ENCODE data around the gene PRKCZ.

PRKCZ gene

DNA sequence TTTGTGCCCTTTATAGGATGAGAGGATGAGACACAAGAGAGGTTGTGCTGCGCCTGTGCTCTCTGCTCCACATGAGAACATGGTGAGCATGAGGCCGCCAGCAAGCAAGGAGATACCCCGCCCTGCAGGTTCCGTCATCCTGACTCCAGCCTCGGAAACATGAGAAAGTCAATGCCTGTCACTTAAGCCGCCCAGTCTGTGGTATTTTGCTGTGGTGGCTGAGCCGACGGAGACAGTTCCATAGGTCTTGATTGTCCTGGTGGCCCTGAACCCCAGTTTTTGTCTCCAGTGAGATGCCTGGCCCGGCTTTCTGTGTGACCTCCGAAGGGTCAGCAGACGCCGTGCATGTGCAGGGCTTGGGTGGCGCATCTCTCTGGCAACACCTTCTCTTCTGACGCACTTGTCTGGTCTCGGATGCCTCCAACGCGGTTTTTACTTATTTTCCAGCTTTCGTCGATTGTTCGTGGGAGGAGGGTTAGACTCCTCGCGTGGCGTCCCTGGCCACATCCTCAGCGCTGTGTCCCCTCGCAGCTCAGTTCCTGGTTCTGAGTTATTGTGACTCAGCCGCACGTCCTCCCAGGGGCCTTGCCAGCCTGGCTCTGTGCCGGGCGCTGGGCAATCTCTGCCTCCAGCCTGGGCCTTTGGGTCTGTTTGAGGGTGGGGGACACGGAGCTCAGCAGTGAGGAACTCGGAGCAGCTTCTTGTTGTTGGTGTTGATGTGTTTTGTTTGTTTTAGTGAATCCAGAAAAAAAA, 74.4 kb downstream of the PRKCZ start:
- no peak for DNase-seq

DNA sequence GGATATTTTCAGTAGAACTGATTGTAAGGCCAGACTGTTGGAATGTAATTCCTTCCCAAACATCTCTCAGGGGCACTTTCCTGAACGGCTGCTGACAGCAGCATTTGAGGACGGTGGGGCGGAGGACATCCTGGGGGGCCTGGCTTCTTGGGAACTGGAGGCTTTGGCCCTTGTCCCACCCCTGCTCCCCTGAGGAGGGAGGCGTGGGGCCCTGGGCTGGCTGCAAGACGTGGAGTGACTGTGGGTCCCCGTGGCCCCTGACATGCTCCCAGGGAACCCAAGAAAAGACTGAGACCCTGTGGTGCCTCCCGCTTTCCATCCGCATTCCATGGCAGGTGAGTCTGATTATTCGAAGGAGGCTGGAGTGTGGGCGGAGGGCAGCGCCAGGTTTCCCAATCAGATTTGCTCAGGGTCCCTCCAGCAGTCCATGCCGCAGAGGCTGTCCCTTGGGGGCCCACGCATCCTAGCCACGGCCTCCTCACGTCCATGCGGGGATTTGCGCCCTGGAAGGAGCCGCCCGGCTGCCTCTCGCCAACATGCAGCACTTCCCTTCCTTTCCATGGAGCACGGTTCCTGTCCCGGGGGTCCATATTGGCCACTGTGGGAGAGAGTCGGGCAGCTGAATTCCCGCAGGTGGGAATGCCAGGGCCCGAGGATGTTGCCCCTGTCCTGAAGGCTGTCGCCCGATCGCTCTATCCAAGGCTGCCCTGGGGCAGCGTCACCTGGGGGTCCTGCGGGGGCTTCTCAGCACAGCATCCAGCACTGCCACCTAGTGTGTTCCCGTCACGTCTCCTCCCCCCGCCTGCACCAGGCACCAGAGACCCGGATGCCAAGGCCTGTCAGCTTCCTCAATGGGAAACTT, 75.4 kb downstream of the PRKCZ start:
- no peak for DNase-seq

DNA sequence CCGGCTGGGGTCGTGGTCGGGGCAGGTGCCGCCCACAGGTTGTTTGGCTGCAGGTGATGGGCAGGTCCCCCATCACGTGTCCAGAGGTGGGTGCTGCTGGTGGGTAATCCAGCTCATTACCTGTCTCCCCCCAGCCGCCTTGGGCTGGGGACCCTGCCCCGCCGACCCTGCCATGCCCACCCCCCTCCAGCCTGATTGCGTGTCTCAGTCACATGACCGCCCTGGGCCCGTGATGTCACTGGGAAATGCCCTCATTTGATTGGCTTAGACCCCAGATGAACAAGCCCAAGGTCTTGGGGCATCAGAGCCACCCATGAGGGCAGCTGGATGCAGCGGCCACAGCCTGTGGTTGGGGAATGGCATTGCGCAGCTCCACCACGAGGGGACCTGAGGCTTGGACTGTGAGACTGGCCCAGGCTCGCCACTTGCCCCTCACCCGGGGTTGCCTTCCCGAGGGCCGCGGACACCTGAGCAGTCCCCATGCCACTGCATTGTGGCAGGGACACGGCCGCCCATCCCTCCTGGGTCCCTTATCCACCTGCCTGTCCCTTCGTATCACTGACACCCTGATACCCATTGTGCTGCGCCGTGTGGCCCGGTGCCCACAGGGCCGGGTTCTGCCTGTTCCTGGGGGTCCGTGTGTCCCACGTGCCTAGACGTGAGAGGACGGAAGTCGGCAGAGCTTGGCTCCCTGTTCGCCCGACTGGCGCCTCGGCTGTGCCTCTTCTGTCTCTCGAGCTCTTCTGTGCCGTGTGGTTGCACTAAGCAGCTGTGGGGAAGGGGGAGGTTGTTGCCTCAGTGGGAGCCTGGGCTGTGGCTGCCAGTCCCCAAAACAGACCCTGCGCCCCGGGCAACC, 76.3 kb downstream of the PRKCZ start:
- no peak for DNase-seq

DNA sequence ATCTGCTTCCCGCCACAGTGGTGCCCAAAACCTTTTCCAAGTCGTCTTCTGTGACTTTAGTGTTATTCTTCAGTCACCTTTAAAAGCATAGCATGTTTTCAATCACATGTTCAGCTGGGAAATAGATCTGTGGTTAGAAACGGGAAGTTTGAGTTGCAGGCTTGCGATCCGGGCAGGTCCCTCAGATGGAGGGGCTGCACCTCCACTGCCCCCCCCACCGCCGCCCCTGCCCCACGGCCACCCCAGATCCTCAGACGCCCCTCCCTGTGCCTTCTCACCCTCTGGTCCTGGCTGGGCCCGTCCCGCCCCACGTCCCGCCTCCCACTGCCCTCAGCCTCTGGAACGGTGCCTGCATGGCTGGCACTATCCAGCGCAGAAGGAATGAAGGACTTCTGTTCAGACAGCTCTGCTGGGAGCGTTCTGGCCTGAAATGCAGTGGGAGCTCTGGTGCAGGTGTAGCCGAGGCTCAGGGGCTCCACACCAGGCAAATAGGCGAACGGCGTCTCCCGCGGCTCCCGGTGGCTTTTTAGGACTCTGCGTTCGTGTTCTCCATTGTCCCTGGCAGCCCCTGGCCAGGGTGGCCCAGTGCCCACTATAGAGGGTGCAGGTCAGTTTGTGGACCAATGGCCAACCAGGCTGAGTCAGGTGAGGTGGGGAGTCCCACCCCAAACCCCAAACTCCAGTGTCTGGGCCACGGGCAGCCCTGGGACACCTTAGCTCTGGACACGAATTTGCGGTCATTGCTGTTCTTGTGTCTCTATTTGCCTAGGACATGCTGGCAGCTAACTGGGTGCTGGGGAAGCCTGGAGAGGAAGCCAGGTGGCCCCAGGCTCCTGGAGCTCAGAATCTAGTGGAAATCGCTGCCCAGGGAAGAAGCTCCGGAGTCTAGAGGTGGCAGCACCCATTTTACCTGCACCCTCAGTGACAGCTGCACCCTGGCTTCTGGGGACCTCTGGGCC, 77.3 kb downstream of the PRKCZ start:
- peak; percentile 38 to 48 (median 42) for DNase-seq

DNA sequence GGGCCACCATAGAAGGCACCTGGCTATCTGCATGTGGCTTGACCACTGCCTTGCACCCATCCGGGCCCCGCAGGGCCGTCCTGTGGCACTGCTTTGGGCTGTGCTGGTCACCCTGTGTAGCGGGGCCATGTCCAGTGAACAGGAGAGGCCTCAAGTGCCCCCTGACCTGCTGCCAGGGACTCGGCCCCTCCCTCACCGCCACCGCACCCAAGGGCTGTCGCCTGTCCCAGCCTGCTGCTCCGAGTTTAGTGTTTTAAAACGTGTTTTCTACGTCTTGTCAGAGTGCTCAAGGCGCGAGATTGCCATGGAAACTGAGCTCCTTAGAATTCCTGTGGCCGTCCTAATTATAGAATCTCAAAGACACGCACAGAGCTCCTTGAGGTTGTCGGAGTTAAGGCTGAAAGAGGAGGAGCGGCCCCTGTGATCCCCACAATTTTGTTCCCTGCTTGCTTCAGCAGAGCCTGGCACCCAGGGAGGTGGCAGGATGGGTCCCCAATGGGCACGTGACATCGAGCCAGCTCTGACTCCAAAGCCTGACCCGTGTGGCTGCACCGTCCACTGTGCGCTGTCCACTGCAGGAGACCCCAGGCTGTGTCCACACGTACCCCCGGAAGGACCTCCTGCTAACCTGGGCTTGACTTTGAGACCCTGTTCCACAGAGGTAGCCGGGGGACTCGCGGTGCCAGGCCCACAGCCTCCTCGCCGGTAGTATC, 78.1 kb downstream of the PRKCZ start:
- no peak for DNase-seq

DNA sequence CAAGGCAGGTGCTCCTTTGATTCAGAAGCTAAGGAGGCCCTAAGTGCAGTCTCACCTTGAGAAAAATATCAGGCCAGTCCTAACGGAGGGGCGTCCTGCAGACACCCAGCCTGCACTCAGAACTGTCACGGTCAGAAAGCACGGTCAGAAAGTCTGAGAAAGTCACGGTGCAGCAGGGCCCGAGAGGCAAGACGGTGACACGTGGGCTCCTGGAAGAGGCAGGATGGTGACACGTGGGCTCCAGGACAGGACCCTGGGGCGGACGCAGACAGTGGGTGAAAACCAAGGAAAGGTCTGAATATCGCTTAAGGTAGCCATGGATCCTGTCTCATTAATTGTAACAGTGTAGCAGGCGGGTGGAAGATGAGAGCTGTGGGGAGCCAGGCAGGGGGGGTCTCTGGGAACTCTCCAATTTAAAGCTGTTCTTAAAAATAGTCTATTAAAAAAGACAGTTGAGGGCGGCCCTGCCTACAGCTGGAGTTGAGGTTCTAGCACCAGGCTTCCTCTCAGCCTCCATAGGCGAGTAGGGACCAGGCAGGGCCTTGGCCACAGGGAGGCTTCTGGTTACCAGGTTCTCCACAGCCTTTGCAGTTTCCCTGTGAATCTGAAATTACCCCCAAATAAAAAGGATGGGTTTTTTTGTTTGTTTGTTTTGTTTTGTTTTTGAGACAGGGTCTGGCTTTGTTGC, 79.2 kb downstream of the PRKCZ start:
- DNase-seq: no peak

DNA sequence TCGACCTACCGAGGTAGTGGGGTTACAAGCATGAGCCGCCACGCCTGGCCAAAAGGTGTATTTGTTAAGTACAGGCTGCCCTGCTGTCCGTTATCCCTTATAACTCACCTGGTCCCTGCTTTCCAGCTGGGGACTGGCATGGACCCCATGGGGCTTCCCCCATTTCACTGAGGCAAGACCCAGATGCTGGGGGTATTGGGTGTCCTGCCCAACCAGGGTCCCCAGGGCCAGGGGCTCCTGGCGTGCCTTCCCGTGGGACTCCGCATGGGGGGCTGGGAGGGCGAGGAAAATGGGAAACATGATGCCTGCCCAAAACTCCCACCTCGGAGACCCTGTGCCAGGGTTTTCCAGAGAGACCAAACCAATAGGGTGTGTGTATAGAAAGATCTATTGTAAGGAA, 79.9 kb downstream of the PRKCZ start:
- no peak for DNase-seq

DNA sequence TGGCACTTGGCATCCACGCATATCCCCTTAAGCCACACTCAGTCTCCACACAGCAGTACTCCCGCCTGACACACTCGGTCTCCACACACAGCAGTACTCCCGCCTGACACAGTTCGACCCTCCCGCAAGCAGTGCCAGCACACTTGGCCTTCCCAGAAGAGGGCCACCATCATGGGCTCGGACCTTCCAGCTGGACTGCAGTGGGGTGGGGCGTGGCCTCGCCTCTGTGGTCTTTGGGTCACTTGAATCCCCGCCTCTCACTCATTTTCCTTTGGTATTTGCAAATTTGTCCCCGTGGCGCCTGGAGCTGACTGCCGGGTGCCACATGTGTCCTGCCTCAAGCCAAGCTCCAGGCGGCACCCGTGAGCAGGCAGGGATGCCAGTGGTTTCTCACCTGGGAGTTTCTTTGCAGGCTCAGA, 80.7 kb downstream of the PRKCZ start:
- no peak for DNase-seq

DNA sequence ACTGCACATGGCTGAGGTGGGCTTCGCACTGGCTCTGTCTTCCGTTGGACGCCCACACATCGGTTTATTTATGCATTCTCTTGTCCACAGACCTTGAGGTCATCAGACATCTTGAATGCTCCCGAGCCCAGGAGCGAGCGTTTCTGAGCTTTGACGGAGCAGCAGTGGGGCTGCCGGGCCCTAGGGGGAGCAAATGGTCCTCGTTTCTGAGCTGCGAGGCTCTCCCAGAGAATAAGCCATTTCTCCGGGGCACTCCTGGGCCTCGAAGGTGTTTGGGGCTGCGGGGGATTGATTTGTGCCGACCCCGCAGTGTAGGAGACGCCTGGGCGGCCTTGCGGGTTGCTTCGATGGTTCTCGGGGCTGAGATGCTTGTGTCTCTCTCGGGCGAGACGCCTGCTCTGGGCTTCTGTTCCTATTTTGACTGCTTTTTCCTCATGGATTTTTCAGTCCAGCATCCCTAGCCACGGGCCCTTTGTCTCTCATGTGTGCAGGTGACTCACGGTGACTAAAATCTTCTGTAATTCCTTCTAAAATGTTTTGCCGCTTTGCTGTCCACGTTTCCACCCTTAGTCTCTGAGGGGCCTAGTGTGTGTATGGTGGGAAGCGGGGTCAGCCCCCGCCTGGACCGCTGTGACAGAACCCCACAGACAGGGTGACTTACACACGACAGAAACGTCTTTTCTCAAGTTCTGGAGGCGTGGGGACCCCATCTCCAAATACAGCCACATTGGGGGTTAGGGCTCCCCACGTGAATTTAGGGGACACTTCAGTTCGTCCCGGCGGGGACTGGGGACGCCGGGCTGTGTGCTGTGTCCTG, 82.2 kb downstream of the PRKCZ start:
- peak; percentile 46 to 64 (median 53) for DNase-seq

DNA sequence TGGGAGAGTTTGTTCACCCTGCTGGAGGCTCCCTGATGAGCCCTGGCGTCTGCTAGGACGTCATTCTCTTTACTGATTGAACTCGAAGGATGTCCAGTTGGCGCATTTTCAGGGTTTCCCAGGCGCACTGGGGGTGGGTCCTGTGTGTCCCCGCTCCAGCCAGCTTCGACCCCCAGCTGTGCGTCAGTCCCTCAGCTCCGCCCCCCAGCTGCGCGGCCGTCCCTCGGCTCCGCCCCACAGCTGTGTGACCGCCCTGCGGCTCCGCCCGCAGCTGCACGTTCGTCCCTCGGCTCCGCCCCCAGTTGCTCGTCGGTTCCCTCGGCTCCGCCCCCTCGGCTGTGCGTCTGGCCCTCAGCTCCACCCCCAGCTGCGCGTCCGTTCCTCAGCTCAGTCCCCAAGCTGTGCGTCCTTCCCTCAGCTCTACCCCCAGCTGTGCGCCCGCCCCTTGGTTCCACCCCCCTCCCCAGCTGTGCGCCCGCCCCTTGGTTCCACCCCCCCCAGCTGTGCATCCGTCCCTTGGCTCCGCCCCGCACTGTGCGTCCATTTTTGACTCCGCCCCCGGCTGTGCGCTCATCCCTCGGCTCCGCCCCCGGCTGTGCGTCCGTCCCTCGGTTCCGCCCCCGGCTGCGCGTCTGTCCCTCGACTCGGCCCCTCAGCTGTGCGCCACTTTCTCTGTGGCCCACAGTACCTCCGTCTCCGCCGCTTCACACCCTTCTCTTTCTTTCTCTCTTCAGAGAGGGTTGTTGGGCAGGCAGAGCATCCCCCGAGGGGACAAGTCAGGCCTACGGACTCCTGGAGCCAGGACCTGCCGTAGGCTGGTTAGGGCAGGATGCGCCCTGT, 83.0 kb downstream of the PRKCZ start:
- DNase-seq: peak; percentile 99 to 100 (median 99)

DNA sequence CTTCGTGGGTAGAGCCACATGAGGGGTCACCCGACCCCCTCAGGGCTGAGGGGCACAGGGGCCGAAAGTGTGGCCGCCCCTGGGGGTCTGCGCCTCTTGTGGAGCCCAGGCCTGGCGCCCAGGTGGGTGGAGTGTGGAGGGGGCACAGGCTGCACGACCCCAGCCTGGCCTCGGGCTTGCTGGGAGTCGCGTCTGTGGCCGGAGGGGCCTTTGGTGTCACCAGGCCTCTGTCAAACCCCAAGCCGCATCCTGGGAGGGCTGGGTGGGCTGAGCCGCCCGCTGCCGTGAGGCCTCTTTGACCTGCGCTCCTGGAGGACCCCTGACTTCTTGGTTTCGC, 83.6 kb downstream of the PRKCZ start:
- DNase-seq: no peak

DNA sequence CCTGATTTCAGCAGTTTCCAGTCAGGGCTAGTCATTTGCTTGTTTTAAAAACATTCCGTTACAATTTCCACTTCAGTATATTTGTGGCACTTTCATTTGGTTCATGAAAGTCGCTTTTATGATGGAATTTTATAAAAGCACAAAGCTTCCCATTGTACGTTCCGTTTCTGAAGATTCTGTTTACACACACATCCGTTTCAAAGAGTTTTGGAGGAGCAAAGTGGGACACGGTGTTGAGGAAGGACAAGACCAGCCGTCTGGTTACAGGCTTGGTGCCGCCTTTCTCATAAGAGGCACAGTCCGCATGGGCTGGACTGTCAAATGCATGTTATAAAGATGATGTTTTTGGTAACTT, 84.0 kb downstream of the PRKCZ start:
- DNase-seq: no peak

DNA sequence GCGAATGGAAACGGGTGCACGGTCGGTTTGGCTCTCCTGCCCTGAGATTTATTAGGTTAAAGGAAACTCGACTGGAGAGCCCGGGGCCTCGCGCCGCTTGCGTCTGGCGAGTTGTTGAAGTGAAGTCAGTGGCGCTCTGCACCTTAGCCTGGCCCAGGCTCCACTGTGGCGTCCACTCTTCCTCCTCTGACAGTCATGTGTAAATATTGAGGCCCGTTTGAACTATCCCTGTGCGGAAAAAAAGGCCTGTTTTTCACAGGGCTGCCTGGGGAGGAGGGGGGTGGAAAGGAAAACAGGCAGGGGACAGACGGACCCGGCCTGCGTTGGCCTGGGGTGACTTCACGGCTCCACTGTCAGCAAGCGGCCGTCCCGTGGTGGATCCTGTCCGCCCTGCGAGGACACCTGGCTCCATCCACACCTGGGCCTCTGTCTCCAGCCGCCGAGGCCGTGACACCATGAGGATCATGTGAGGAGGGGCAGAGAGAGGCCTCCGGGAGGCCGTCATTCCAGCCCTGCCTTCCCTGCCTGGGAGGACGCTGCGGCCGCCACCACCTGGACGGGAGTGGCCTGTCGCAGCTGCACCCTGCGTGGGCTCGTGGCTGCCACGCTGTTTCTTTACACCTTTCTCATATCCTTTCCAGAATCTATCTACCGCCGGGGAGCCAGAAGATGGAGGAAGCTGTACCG, 84.6 kb downstream of the PRKCZ start:
- DNase-seq: no peak

DNA sequence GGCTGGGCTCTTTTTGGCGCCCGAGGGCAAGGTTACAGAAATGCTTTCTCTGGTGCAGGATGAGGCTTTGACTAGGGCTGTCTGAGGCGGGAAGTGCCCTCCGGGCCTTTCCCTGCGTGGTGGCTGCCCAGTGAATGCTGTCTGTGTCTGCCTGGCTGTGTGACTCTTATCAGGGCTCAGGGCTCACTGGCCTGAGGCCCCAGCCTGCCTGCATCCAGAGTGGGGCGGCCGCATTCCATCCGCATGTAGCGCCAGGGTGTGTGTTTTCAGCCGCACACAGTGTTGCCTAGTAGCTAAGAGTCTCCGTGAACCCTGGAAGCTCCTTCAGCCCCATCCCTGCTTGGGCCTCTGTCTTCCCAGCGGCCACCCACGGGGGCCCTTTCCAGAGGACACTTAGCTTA, 85.2 kb downstream of the PRKCZ start:
- no peak for DNase-seq

DNA sequence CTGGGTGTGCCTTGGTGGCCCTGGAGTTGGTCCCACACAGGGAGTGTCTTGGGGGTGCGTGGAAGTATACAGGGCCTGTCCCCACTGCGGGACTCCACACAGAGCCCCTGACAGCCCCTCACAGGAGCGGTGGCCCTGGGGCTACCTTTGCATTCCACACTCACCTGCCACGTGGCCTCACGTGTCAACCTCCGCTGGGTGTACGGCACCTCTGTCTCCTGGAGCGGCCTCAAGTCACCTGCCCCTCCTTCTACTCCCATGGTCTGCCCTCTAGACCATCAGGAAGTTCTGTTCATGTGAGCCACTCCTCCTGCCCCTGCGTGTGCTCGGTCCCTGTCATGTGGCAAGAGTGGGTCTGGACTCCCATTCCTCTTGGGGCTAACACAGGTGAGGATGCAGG, 85.7 kb downstream of the PRKCZ start:
- DNase-seq: no peak

DNA sequence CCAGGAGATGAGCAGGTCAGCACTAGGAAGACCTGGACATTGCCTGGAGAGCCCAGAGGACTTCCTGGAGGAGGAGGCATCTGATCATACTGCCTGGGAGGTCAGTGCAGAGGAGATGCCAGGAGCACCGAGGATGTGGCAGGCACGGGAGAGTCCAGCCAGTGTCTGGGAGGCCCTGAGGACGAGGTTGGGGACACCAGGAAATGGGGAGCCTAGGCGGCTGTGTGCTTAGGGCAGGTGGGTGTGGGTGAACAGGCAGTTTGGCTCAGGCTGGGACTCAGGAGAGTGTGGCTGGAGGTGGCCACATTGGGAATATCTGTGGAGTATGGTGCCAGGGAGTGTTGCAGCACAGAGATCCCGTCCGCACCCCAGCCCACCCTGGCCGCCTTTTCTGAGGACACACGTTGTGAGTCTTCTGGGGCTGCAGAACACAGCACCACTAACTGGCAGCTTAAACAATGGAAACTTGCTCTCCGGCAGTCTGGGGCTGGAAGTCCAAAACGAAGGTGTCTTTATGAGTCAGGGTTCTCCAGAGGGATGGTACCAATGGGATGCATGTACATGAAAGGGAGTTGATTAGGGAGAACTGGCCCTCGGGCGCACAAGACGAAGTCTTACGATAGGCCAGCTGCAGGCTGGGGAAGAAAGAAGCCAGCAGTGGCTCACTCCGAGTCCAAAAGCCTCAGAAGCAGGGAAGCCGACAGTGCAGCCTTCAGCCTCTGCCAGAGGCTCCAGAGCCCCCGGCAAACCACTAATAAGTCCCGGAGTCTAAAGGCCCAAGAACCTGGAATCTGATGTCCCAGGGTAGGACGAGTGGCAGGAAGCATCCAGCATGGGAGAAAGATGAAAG, 86.4 kb downstream of the PRKCZ start:
- DNase-seq: no peak
